Lung (tissue), 12 donors: ENCODE measurements around the gene CRY2. TPM values are rescaled to one million over a fixed set of nuclear protein-coding genes. Genes with fewer than 3 reads are reported as not detected.

Experiments used
- ATAC-seq: fragments of 200-7000 bp; cut with Tn5 transposase; one replicate; pipeline ENCODE4 v1.9.1; 2020; ENCODE audit warnings: moderate number of reproducible peaks; ENCODE audit not compliant: insufficient read depth, low FRiP score
- DNase-seq, 3 donors: peaks; one replicate each; pipeline ENCODE4 v3.0.0-alpha.2; 2013 to 2017
- H3K27ac ChIP-seq, 2 donors: one replicate each; pipeline ENCODE4 v1.5.1; 2013; ENCODE audit warnings: mild to moderate bottlenecking in 2 of 2, moderate library complexity in 2 of 2, control low read depth in 1 of 2, inconsistent platforms in 1 of 2, low read depth in 1 of 2, low read length in 1 of 2
- H3K27me3 ChIP-seq, 3 donors: one replicate each; pipeline ENCODE4 v1.5.1; 2013; ENCODE audit warnings: low read length in 2 of 3; ENCODE audit not compliant: control insufficient read depth in 3 of 3, insufficient read depth in 3 of 3
- H3K36me3 ChIP-seq, 4 donors: one replicate each; pipeline ENCODE4 v1.5.1; 2013; ENCODE audit warnings: low read length in 4 of 4, mild to moderate bottlenecking in 1 of 4, moderate library complexity in 1 of 4; ENCODE audit not compliant: control insufficient read depth in 4 of 4, insufficient read depth in 4 of 4
- H3K4me1 ChIP-seq, 5 donors: one replicate each; pipeline ENCODE4 v1.5.1; 2013; ENCODE audit warnings: low read length in 5 of 5, mild to moderate bottlenecking in 2 of 5, moderate library complexity in 1 of 5; ENCODE audit not compliant: control insufficient read depth in 5 of 5, insufficient read depth in 5 of 5
- H3K4me3 ChIP-seq: one replicate; pipeline ENCODE4 v1.5.1; 2013; ENCODE audit warnings: mild to moderate bottlenecking, control low read depth, moderate library complexity
- H3K9ac ChIP-seq, 2 donors: one replicate each; pipeline ENCODE4 v1.5.1; 2013; ENCODE audit warnings: low read length in 2 of 2, control low read depth in 1 of 2; ENCODE audit not compliant: insufficient read depth in 1 of 2
- H3K9me3 ChIP-seq, 4 donors: one replicate each; pipeline ENCODE4 v1.5.1; 2013; ENCODE audit warnings: low read length in 3 of 4, mild to moderate bottlenecking in 1 of 4, moderate library complexity in 1 of 4; ENCODE audit not compliant: control insufficient read depth in 4 of 4, insufficient read depth in 3 of 4
- CTCF ChIP-seq: IDR thresholded peaks from 2 replicates; pipeline ENCODE4 v1.5.1; 2012; ENCODE audit warnings: mild to moderate bottlenecking; ENCODE audit errors: control extremely low read depth, extremely low read depth
- WGBS, 2 donors: extraction: QIAGEN DNeasy Blood & Tissue Kit; methylation state at CpG; one replicate each; pipeline ENCODE4 v1.1.7; 2013; 5-methylcytosine and 5-hydroxymethylcytosine counted together
- polyA plus RNA-seq, 2 donors: library from polyadenylated mRNA; stranded (reverse); fragments of 200-250 nt; gene quantifications; one replicate each; pipeline ENCODE4 v1.2.1, GENCODE V29; 2013
- total RNA-seq, 2 donors: library from RNA; depleted of rRNA in 1 of 2; stranded (reverse); fragments of >200 nt in 1 of 2; gene quantifications; one replicate each; pipeline ENCODE4 v1.2.1, GENCODE V29; 2014 to 2021
- donor health status: control.
- donor health status: control.
- donor health status: Bipolar disorder and iron deficiency.
- donor health status: healthy.
- donor health status: DM: yes; HTN: yes; CAD: no.

CRY2 gene
- total and polyA plus RNA-seq, 4 donors: 16.2 to 55.0 (median 34.2) TPM

- Histone ChIP-seq H3K4me1 (peaks cover 0 to 8% (median 0%) of the 10 kb centered on the region in 5 donors), H3K9me3 (no peaks in the 10 kb centered on the region), H3K36me3 (no peaks in the 10 kb centered on the region), H3K4me3 (no peak overlapping the region), H3K27me3 (peaks cover 0 to 5% (median 0%) of the 10 kb centered on the region in 3 donors), H3K9ac (no peak overlapping the region), H3K27ac (no peak overlapping the region)
- 66 to 88% methylated on average over 5 of the region's 5 CpGs for WGBS, 2 donors
- ATAC-seq: no peak
- no peak for DNase-seq
- no peak for TF ChIP-seq CTCF
These were observed 45.6 kb downstream of the CRY2 start for GRCh38 chr11:45892856-45893255.

- no peaks in the 10 kb centered on the region for H3K9me3 ChIP-seq
- peaks cover 0 to 13% (median 4%) of the 10 kb centered on the region in 5 donors for H3K4me1 ChIP-seq
- peaks cover 0 to 3% (median 2%) of the 10 kb centered on the region in 3 donors for H3K27me3 ChIP-seq
- ATAC-seq: no peak
- no peak overlapping the region for H3K27ac ChIP-seq
- no peak for DNase-seq
- no peak for TF ChIP-seq CTCF
- 86 to 87% methylated on average over 6 of the region's 6 CpGs for WGBS, 2 donors
- H3K4me3 ChIP-seq: no peak overlapping the region
- no peaks in the 10 kb centered on the region for H3K36me3 ChIP-seq
- H3K9ac ChIP-seq: no peak overlapping the region
These were observed 47.4 kb downstream of the CRY2 start for GRCh38 chr11:45894555-45895247.

- Histone ChIP-seq H3K27me3 (peaks cover 0 to 3% (median 2%) of the 10 kb centered on the region in 3 donors), H3K36me3 (no peaks in the 10 kb centered on the region)
- TF ChIP-seq CTCF: no peak
These were observed 48.4 kb downstream of the CRY2 start for GRCh38 chr11:45895553-45896259.

More at GRCh38 chr11:45895553-45896259, 48.4 kb downstream of the CRY2 start:
- no peak overlapping the region for H3K9ac ChIP-seq
- no peak for ATAC-seq
- H3K4me3 ChIP-seq: no peak overlapping the region
- H3K4me1 ChIP-seq: peaks cover 3 to 18% (median 4%) of the 10 kb centered on the region in 5 donors
- no peak overlapping the region for H3K27ac ChIP-seq
- 91 to 92% methylated on average over 8 of the region's 8 CpGs for WGBS, 2 donors
- H3K9me3 ChIP-seq: no peaks in the 10 kb centered on the region
- no peak for DNase-seq
